GM15510 (cell line): ENCODE data around the gene SFTPD.

Source experiments
- POLR2A ChIP-seq: IDR thresholded peaks from 3 replicates; pipeline ENCODE4 v1.6.1; 2011; ENCODE audit warnings: borderline replicate concordance; ENCODE audit not compliant: insufficient read length; ENCODE audit errors: extremely low read depth

Gene SFTPD

GRCh38 chr10:79948976-79949722, at the start of gene SFTPD:
TSS of gene SFTPD (minus strand) at chr10:79949105. CDS start at chr10:79946659, 2,446 bp downstream.
- TF ChIP-seq POLR2A = no peak

GRCh38 chr10:79995979-79996634, 47.2 kb upstream of the SFTPD start:
- no peak for TF ChIP-seq POLR2A

GRCh38 chr10:79994556-79994955, 45.7 kb upstream of the SFTPD start:
- no peak for TF ChIP-seq POLR2A

- TF ChIP-seq POLR2A = no peak
These were observed 36.7 kb upstream of the SFTPD start for GRCh38 chr10:79985481-79986072.

GRCh38 chr10:79984851-79985250, 35.9 kb upstream of the SFTPD start:
- TF ChIP-seq POLR2A = no peak

- TF ChIP-seq POLR2A = no peak
These were observed 34.5 kb upstream of the SFTPD start for GRCh38 chr10:79983286-79983909.

GRCh38 chr10:79982861-79983260, 34.0 kb upstream of the SFTPD start:
- TF ChIP-seq POLR2A = no peak

- TF ChIP-seq POLR2A = no peak
These were observed 33.5 kb upstream of the SFTPD start for GRCh38 chr10:79982362-79982800.

- TF ChIP-seq POLR2A = no peak
These were observed 32.8 kb upstream of the SFTPD start for GRCh38 chr10:79981450-79982361.

- TF ChIP-seq POLR2A = no peak
These were observed 31.8 kb upstream of the SFTPD start for GRCh38 chr10:79980711-79981110.

- TF ChIP-seq POLR2A = no peak
These were observed 31.2 kb upstream of the SFTPD start for GRCh38 chr10:79979976-79980687.

GRCh38 chr10:79979310-79979975, 30.5 kb upstream of the SFTPD start:
- no peak for TF ChIP-seq POLR2A

GRCh38 chr10:79976999-79977398, 28.1 kb upstream of the SFTPD start:
- TF ChIP-seq POLR2A = no peak
